ENCODE measurements around the gene SUSD6. TPM values are rescaled to one million over a fixed set of nuclear protein-coding genes. Genes with fewer than 3 reads are reported as not detected.

Gene SUSD6
- total RNA-seq, 1 donor from 2014 or later: 67.1 TPM

GRCh38 chr14:69710378-69710777 is 99.0 kb downstream of the SUSD6 start:
- ATAC-seq (ENCODE audit: low read depth) (no peak), DNase-seq (no peak)
- no peak for TF ChIP-seq CTCF (IDR thresholded peaks at IDR 0.05)
- no peak overlapping the region for H3K4me3 Mint-ChIP-seq
- CTCF ChIA-PET: interaction anchor here (2.9 to 4.2 kb wide), 2 partner anchors 16 to 106 kb away, joined by 14 to 19 read pairs; no protein-coding TSS in a partner anchor
- POLR2A ChIA-PET: no interaction called here
- intact Hi-C loops (cut with micrococcal nuclease): no loop called here
- H3K27ac Mint-ChIP-seq: no peak overlapping the region
- peaks cover 89% of the 10 kb centered on the region for H3K36me3 Mint-ChIP-seq (ENCODE audit: low read depth)
- no peaks in the 10 kb centered on the region for H3K27me3 Mint-ChIP-seq
- H3K9me3 Mint-ChIP-seq: no peaks in the 10 kb centered on the region
- H3K4me1 Mint-ChIP-seq: peaks cover 42% of the 10 kb centered on the region

GRCh38 chr14:69711065-69711464 is 99.7 kb downstream of the SUSD6 start:
- H3K9me3 Mint-ChIP-seq: no peaks in the 10 kb centered on the region
- DNase-seq (no peak), ATAC-seq (ENCODE audit: low read depth) (no peak)
- H3K27ac Mint-ChIP-seq: no peak overlapping the region
- peaks cover 89% of the 10 kb centered on the region for H3K36me3 Mint-ChIP-seq (ENCODE audit: low read depth)
- POLR2A ChIA-PET: no interaction called here
- TF ChIP-seq CTCF (IDR thresholded peaks at IDR 0.05): no peak
- no peaks in the 10 kb centered on the region for H3K27me3 Mint-ChIP-seq
- CTCF ChIA-PET: interaction anchor here (4.2 kb wide), 1 partner anchor 107 kb away, joined by 19 read pairs; no protein-coding TSS in a partner anchor
- peaks cover 35% of the 10 kb centered on the region for H3K4me1 Mint-ChIP-seq
- intact Hi-C loops (cut with micrococcal nuclease): no loop called here
- H3K4me3 Mint-ChIP-seq: no peak overlapping the region

- ATAC-seq (ENCODE audit: low read depth): no peak
- Mint-ChIP-seq H3K27ac (no peak overlapping the region), H3K9me3 (no peaks in the 10 kb centered on the region), H3K36me3 (ENCODE audit: low read depth) (peaks cover 88% of the 10 kb centered on the region), H3K27me3 (no peaks in the 10 kb centered on the region), H3K4me3 (no peak overlapping the region), H3K4me1 (peaks cover 35% of the 10 kb centered on the region)
- TF ChIP-seq CTCF (IDR thresholded peaks at IDR 0.05): no peak
- intact Hi-C loops (cut with micrococcal nuclease): no loop called here
- DNase-seq: no peak
- CTCF ChIA-PET: interaction anchor here (4.2 kb wide), 1 partner anchor 107 kb away, joined by 19 read pairs; no protein-coding TSS in a partner anchor
- POLR2A ChIA-PET: no interaction called here
These were observed 100.1 kb downstream of the SUSD6 start for GRCh38 chr14:69711477-69711876.

- ChIA-PET POLR2A (no interaction called here), CTCF (no interaction called here)
- intact Hi-C loops (cut with micrococcal nuclease): no loop called here
- no peak for DNase-seq
- Mint-ChIP-seq H3K9me3 (no peaks in the 10 kb centered on the region), H3K4me3 (no peak overlapping the region), H3K27me3 (no peaks in the 10 kb centered on the region), H3K4me1 (peaks cover 32% of the 10 kb centered on the region), H3K27ac (no peak overlapping the region), H3K36me3 (ENCODE audit: low read depth) (peaks cover 83% of the 10 kb centered on the region)
- no peak for TF ChIP-seq CTCF (IDR thresholded peaks at IDR 0.05)
- no peak for ATAC-seq (ENCODE audit: low read depth)
These were observed 100.6 kb downstream of the SUSD6 start for GRCh38 chr14:69711881-69712560.

GRCh38 chr14:69712599-69713088 is 101.2 kb downstream of the SUSD6 start:
- DNase-seq (no peak), ATAC-seq (ENCODE audit: low read depth) (no peak)
- Mint-ChIP-seq H3K27ac (peak overlapping the region; percentile 59), H3K4me3 (no peak overlapping the region), H3K4me1 (peaks cover 28% of the 10 kb centered on the region), H3K36me3 (ENCODE audit: low read depth) (peaks cover 78% of the 10 kb centered on the region), H3K27me3 (no peaks in the 10 kb centered on the region), H3K9me3 (no peaks in the 10 kb centered on the region)
- intact Hi-C loops (cut with micrococcal nuclease): no loop called here
- TF ChIP-seq CTCF (IDR thresholded peaks at IDR 0.05): no peak
- POLR2A ChIA-PET: interaction anchor here (0.6 kb wide), 1 partner anchor 44 kb away, joined by 5 read pairs; no protein-coding TSS in a partner anchor
- CTCF ChIA-PET: no interaction called here
